RPMI7951 (cell line): Measurements from ENCODE around the gene UBE2A. TPM values are rescaled to one million over a fixed set of nuclear protein-coding genes. Genes with fewer than 3 reads are reported as not detected.
A peak's percentile ranks its signal among the peaks of the same experiment; 100 is the strongest.

Experiments used
- DNase-seq: peaks from one replicate; pipeline ENCODE4 v3.0.0-alpha.2; 2012; ENCODE audit warnings: low read depth
- total RNA-seq: library from RNA; depleted of rRNA; stranded (reverse); fragments of >200 nt; shearing (Covaris generic); gene quantifications from 2 replicates; pipeline ENCODE4 v1.2.3, GENCODE V29; 2014; rRNA removed

UBE2A gene
- 34.5 and 38.7 TPM in 2 replicates for total RNA-seq

DNA sequence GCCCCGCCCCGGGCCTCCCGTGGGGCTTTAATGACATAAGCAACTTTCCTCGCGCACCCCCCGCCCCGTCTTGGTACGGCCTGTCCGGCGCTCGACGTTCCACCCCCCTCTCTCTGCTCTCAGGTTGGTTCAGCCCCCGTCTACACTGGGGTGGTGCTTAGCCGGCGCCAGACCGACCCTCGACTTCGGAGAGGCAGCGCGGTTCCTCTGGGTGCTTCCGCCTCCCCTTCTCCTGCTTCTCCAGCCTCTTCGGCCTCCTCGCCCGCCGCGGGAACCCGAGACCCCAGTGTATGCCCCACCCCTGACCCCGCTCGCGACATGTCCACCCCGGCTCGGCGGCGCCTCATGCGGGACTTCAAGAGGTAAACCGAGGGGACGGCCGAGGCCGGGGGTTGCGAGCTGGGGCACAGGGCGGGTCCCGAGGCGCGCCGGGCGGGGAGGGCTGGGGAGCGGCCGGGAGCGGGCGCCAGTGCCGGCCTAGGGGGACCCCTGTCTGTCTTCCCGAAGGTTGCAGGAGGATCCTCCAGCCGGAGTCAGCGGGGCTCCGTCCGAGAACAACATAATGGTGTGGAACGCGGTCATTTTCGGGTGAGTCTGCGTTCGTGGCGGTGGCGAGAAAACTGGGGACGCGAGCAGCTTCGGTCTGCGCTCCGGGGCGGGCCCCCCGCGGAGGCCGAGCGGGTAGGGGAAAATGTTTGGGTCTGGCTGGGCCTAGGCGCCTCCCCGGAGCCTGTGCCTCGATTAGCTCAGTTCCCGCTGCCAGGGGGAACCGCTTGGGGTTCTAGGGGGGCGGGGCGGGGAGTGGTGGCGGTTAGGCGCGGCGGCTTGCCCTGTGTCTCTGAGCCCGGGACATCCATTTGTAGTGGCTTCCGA, at the start of gene UBE2A:
Gene UBE2A (plus strand): TSS at position 170 of the 873 bp plus-strand sequence. CDS start 149 bp downstream, at position 319.
- peak; percentile 86 for DNase-seq

DNA sequence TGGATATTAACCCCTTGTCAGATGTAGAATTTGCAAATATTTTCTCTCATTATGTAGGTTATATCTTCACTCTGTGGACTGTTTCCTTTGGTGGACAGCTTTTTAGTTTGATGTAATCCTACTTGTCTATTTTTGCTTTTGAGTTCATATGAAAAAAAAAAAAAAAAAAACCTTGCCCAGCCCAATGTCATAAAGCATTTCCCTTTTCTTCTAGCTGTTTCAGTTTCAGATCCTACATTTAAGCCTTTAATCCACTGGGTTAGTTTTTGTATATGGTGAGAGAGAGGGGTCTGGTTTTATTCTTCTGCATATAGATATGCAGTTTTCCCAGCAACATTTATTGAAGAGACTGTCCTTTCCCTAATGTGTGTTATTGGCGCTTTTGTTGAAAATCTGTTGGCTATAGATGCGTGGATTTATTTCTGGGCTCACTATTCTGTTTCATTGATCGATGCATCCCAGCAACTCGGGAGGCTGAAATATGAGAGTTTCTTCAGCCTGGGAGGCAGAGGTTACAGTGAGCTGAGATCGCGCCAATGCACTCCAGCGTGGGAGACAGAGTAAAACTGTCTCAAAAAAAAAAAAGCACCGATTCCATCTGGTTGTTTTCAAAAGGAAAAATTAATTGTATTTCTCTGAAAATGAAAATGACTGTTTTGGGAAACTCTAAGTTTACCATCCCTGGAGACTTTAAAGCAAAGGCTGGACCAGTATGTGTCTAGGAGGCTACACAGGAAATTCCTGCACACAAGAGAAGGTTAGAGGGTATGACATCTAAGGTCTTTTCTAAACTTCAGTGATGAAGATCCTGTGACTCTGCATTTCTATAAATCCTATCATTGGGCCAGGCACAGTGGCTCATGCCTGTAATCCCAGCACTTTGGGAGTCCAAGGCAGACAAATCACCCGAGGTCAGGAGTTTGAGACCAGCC, 44.8 kb upstream of the UBE2A start:
- DNase-seq: no peak

DNA sequence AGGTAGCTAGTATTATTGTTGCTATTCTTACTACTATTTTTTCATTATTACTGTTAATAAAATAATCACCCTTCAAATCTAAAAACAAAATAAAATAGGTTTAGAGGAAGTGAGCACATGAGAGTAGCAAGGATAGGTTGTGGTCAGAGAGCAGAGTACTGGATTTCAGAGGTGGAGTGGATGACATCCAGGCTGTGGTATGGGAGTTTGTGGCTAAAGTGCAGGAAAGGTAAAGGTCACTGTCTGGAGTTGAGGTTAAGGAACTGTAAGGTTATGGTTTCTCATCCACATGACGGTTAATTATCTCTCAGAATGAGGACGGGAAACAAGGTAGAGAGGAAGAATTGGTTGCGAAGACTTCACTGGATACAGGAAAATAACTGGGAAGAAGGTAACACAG, 36.9 kb upstream of the UBE2A start:
- no peak for DNase-seq

DNA sequence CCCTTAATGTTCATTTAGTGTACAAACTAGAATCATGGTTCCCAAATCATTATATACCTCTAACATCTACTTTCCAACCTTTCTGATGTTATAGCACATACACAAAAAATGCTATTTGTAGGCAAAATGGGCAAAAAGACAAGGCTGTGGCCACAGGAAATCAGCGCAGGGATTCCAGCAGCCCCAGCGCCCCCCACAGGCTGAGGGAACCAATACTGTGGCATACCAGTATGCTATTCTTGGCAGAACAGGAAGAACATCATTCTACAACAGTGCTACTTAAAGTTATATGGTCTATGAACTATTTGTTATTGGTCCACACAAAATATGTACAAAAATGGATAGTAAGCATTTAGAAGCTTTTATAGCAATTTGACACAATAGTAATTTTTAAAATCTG, 34.5 kb upstream of the UBE2A start:
- no peak for DNase-seq

DNA sequence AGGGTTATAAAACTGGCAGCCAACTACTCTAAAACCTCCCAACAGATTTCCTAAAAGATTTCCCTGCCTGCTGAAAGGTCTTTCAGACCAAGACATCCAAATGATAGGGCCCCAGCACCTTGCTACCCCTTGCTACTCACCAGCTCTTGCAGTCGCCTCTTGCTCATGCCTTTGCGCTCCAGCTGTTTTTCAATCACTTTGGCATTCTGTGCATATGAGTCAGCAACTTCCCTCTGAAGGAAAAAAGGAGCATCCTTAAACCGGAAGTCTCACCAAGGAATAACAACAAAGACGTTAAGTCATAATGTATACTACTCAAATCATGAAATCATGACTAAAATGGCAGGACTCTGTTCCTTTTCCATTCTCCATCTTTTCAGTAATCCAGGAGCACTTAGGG, 33.2 kb upstream of the UBE2A start:
- peak; percentile 76 for DNase-seq

DNA sequence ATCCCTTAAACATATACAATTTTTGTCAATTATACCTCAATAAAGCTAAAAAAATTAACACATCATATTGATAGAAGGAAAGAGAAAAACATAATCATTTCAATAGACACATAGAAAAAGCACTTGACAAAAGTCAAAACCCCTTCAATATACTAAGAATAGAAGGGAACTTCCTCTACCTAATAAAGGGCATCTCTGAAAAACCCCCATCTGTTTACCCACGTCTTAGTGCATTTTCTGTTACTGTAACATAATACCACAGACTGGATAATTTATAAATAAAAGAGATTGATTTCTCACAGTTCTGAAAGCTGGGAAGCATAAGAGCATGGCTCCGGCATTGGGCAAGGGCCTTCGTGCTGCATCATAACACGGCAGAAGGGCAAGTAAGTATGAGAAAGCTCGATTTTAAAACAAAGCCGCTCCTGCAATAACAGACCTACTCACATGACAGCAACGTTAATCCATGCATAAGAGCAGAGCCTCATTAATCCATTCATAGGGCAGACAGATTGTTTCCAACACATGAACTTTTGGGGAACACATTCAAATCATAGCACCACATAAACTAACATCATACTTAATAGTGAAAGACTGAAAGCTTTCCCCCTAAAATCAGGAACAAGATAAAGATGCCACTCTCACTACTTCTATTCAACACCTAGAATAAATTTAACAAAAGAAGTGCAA, 24.9 kb upstream of the UBE2A start:
- DNase-seq: no peak

DNA sequence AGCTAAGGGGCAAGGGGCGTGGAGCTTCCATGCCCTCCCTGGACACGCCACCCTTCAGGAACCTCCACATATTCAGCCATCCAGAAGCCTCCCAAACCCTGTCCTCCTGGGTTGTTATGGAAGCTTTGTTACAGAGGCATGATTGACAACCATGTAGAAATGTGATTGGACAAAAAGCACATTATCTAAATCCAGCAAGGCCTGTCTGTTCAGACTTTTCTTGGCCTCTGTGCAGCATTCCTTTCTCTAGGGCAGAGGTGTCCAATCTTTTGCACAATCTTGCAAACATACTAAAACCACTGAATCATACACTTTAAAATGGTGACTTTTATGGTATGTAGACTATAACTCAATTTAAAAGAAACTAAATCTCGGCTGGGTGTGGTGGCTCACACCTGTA, 21.9 kb upstream of the UBE2A start:
- DNase-seq: no peak

DNA sequence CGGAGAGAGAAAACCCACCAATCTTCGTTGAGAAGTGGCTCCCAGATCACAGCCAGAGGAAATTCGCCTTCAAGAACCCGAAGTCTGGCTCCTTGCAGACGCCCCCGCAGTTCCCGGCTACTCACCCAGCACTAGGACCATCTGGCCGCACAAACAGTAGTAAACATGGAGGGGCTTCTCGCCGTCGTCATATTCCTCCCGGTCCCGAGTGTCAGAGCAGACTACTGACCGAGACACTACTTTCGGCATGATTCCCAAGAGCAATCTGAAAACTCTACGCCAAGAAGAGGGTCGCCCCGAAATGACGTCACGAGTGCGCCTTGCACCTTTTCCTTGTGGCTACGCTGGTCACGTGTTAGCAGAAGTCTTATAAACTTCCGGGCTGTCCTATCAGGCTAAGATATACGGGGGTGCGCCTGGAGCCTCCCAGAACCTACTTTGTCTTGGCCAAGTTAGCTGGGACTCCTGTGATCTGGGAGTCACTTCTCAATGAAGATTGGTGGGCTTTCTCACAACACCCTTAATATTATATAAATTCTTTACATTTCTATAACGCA, 9.2 kb upstream of the UBE2A start, which contains the start of gene STEEP1:
Gene STEEP1 (minus strand): TSS at position 303 of the 557 bp plus-strand sequence. CDS start 54 bp downstream, at position 249.
- DNase-seq: peak; percentile 90

DNA sequence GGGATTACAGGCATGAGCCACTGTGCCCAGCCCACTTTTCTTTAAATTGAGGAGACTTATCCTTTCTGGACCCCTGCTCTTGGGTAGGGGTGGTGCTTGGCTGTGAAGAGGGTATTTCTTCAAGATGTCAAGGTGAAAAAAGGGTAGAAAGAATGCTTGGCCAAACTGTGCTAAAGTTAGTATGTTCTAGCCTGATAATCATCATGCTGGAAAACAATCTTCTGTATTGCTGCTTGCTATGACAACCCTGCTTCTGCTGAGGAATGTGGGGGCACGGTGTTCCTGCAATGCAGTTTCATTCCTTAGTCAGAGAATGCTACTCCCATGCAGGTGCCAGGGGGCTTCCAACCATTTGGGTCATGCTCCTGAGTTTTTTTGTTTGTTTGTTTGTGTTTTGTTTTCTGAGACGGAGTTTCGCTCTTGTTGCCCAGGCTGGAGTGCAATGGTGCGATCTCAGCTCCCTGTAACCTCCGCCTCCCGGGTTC, 4.0 kb upstream of the UBE2A start:
- DNase-seq: no peak

DNA sequence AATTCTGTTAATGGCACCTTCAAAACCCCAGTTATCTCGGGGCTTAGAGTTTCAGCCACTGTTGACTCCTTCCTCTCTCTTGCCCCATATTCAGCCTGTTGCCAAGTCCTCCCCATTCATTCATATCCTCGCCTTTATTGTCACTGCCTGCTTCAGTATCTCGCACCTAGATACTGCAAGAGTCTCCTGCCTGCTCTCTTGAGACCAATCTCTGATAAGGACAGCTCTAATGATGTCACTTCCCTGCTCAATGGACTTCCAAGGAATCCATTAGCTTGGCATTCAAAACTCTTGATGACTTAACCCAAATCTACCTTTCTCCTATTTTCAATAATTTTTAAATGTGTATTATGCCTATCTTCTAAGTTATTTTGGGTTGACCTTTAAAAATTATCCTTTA, 1.1 kb upstream of the UBE2A start:
- no peak for DNase-seq

DNA sequence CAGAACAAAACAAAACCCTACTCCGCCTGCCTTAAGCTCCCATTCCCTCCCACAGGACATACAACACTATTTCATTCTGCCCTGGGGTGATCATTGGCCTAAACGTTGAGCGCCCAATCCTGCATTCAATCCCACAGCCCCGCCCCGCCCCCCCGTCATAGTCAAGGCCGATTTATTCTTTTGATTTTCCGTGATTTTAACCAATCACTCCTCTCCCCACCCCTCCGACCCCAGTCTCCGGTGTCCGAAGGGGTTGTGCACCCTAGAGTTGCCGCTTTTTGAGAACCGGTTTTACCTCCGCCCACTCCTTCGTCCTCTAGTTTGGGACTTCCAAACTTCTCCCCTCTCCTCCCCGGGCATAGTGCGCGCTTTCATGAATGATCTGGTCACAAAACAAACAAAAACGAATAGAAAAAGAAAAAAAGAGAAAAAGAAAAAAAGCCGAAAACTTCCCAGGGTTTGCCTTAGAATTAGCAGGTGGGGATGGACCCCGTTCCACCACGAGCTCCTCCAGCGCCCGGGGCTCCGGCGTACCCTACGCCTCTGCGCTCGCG, 446 bp upstream of the UBE2A start:
- DNase-seq: peak; percentile 61

DNA sequence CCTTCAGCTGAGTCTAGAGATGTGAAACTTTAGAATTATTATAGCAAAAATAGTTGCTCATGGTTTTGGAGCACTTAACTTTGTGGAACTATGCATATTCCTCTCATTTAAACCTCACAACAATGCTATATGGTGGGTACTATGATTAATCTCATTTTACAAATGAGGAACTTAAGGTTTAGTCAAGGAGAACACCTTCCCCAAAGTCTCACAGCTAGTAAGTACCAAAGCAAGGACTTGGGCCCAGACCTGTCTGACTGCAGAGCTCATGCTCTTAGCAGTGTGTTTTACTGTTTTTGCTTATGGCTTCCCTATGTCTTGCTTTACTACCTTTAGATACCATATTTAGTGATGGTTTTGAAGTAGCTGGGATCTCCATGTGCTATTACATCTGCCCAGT, 5.1 kb downstream of the UBE2A start:
- no peak for DNase-seq

DNA sequence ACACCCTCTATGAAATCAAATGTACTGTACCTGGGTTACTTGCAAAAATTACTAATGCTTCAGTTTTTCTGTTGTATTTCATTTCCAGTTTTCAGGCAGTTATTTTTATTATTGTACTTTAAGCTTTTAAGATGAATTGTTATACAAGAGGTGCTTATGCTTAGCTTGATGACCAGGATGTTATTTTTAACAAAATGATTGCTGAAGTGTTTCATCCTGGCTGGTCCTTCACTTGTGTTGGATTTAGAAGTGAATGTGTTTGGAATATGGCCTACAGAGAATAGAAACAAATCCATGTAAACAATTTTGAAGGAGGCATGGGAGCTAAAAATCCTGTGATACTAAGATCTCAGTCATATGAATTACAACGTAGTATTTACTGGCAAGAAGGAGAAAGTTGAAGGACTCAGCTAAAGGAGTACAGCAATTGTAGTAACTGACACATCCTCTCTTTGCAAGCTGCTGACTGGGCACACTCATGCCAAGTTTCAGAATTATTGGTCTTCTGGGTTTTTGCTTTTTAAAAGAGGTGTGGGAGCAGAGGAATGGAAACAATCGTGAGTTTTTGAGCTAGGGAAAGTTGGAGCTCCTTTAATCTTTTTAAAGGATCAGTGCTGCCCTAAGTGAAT, 9.2 kb downstream of the UBE2A start:
- no peak for DNase-seq

DNA sequence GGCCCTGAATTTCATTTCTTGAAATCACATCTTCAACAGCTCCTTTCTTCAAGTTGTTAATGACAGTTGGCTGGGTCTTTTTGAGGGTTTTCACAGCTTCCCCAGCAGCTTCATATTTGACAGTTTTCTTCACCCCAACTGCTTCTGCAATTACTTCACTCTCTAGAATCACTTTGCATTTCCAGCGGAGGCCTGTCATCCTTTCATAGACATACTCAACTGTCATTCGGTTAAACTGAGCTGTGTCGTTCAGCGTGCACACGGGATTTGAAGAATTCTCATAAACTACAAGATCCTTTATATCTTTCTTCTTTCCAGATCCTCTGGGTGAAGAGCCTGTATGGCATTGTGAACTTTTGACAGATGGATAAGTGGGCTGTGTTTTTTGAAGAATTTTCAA, 15.4 kb downstream of the UBE2A start:
- DNase-seq: no peak

DNA sequence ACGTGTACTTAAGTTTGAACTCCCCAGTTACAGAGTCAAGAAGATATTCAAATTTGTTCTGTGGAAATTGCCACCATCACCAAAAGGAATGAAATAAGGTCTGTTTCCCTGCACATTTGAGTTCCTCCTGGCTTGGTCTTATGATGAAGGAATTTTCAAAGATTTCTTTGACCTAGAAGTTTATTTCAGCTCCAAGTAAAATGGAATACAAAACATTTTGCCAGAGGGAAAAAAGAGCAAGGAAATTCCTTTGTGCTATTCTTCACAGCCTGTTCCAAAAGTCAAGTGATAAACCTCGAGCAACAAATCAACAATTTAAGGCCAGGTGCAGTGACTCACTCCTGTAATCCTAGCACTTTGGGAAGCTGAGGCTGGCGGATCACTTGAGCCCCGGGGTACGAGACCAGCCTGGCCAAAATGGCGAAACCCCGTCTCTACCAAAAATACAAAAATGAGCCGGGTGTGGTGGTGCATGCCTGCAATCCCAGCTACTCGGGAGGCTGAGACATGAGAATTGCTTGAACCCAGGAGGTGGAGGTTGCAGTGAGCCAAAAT, 28.4 kb downstream of the UBE2A start:
- no peak for DNase-seq

DNA sequence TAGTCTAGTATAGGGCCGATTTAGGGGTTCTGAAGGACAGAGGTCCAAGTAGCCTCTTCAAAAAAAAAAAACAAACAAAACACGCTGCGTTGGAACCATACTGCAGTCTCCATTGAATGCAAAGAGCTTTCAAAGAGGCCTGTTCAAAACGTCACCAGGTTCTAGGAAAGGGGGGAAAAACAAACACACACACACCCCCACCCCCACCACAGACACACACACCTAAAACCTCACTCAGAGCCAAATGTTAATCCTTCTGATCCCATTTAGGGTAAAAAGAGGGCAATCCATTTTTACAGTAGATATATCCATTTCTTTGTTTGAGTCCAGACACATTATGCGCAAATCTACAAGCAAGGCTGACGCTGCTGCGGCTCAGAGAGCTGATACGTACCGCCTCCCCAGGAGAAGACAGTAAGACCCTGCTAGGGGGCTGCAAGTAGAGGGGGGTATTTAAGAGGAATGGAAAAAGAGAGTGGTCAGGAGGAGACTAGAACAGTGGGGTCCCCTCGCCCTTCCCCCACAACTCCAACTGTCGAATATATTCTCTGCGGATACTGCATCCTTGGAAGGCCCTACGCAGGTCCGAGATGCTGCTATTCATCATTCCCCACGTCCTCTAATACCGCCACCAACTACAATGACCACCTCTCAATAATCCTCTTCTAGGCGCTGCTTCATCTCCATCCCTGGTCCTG, 30.6 kb downstream of the UBE2A start:
- no peak for DNase-seq

DNA sequence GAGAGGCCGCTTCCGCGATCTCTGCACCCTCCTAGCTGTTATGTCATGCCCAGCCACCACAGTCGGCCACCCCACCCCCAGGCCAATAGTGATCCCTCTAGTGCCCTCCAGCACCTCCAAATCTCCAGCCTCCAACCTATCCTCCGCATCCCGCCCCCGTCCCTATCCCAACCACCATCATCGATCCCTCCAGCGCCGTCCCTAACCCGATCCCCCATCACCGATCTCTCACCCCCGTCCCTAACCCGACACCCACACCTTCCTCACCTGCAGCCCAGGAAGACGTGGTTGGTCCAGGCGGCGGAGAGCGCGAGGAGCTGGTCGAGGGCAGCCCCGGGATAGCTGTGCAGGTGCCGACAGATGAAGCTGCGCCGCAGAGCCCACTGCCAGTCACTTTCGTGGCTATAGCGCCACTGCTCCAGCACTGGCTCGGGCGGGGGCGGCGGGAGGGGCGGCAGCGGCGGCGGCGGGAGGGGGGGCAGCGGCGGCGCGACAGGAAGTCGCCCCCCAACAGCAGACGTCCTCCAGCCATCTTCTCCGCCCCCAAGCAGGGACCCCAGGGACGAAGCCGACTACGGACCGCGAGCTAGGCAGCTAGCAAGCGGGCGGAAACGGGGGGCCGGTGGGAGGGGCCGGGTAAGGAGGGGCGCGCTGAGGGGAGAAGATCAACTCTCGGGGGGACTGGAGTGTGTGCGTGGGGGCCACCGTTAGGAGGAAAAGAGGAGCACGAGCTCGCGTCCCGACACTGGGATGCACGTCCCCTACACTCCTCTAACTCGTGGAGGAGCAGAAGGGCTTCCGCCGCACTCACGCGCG, 31.3 kb downstream of the UBE2A start:
- DNase-seq: peak; percentile 2

DNA sequence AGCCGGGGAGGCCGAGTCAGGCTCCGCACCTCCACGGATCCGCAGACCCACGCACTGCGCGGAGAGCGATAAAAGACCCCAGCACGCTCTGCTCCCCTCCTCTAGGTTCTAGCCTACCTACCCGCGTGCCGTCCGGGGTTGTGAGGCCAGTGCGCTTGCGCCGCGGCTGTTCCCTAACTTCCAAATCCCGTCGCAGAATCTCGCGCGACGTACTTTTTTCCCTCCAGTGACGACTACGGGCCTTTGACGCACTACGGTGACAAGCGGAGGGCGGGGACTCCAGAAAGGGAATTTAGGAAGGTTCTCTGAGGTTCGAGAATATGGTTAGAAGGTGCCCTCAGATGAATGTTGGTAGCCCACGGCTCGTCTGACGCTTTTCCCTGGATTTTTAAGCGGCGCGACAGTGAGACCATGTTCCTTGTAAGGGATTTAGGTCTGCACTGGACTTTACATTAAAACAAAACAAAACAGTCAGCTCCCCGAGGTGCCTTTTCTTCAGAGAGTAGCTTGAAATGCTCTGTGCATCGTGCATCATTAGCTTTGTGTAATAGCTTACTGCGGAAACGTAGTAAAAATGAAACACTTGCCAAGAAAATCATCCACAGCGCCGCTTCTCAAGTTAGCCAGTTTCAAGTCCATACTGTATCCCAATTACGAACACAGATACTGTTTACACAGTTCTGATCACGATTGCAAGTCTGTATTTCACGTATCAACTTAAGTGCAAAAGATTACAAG, 32.1 kb downstream of the UBE2A start, which contains the start of gene NKRF:
Gene NKRF (minus strand): TSS at position 145 of the 738 bp plus-strand sequence.
- DNase-seq: peak; percentile 84
